ENCODE measurements around the gene ATP6AP2. TPM values are rescaled to one million over a fixed set of nuclear protein-coding genes. Genes with fewer than 3 reads are reported as not detected.

The ATP6AP2 gene
- total and polyA plus RNA-seq, 2 experiments from 2014 or later = 80.1 to 88.7 TPM

GRCh38 chrX:40543661-40544328 lies 37.0 kb upstream of the ATP6AP2 start:
- no peak overlapping the region for H3K4me3 ChIP-seq
- H3K27ac ChIP-seq (ENCODE audit: low read depth) = no peak overlapping the region
- H3K27ac Mint-ChIP-seq = 0 out of 2 replicates have a peak overlapping the region, but pooled peaks have one; percentile 56
- no peaks in the 10 kb centered on the region; the same call in 1 of the 2 replicates for H3K4me1 ChIP-seq (ENCODE audit: insufficient read depth)
- no peaks in the 10 kb centered on the region for H3K27me3 Mint-ChIP-seq (ENCODE audit: insufficient read depth, low read depth, poor library complexity)
- ATAC-seq = peak; percentile 32
- no peaks in the 10 kb centered on the region for H3K36me3 Mint-ChIP-seq (ENCODE audit: low read depth)
- no peaks in the 10 kb centered on the region for H3K79me2 ChIP-seq (replicated peaks; ENCODE audit: insufficient read depth)
- H3K9me3 Mint-ChIP-seq = no peaks in the 10 kb centered on the region
- no peak overlapping the region for H3K4me3 Mint-ChIP-seq
- H2AFZ ChIP-seq = peak overlapping the region; percentile 64
- H3K4me2 ChIP-seq = no peak overlapping the region
- H4K20me1 ChIP-seq (replicated peaks; ENCODE audit: insufficient read depth) = no peaks in the 10 kb centered on the region
- H3K4me1 Mint-ChIP-seq = peaks cover 22% of the 10 kb centered on the region
- TF ChIP-seq EZH2 (IDR thresholded peaks at IDR 0.05; ENCODE audit: low read depth, unreplicated experiment) (no peak), ETS1 (IDR thresholded peaks at IDR 0.05) (no peak), NANOG (IDR thresholded peaks at IDR 0.05; ENCODE audit: borderline replicate concordance) (no peak), JUNB (IDR thresholded peaks at IDR 0.05; ENCODE audit: unreplicated experiment) (no peak), ZNF114 (CRISPR knock-in tag; IDR thresholded peaks at IDR 0.05) (no peak), POLR2AphosphoS5 (IDR thresholded peaks at IDR 0.05; ENCODE audit: low read depth) (no peak), REST (IDR thresholded peaks at IDR 0.05; ENCODE audit: unreplicated experiment) (no peak), CREB1 (CRISPR knock-in tag; IDR thresholded peaks at IDR 0.05; ENCODE audit: low read depth) (no peak), CTCF (conservative IDR thresholded peaks at IDR 0.05; ENCODE audit: low read depth in 2 of 2) (peak; percentile 66 to 67)
- H3F3A ChIP-seq (replicated peaks; ENCODE audit: low read depth) = no peaks in the 10 kb centered on the region
- no peaks in the 10 kb centered on the region for H3K27me3 ChIP-seq (ENCODE audit: insufficient read depth)
- DNase-seq (ENCODE audit: low spot score) = peak; percentile 87
- H3K36me3 ChIP-seq (ENCODE audit: insufficient read depth) = no peaks in the 10 kb centered on the region
- H3K9me2 ChIP-seq (ENCODE audit: insufficient read depth) = no peaks in the 10 kb centered on the region
